GM21717 (cell line): ENCODE measurements around the gene MAP3K15.

Experiments
- ATAC-seq: cut with Tn5 transposase; IDR thresholded peaks from one replicate; pipeline ENCODE4 v1.9.1; 2021; ENCODE audit warnings: mild to moderate bottlenecking, moderate library complexity; ENCODE audit not compliant: unreplicated experiment

The MAP3K15 gene

DNA sequence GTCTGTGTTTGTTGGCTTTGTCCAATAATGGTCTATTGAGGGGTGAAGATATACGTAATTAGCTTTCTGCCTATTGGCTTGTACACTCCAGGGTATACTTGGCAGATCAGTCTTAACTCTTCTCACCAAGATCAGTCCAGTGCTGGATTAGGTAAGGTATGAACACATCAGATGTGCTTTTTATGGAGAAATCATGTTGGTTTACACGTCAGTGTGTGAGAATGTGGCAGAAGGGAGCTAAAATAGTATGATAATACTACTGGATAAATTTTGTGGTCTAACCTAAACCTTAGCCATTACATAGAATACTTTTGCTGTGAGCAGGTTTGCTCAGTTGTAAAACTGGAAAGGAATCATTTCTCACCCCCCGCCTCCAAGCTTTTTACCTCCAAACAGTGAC, 167.4 kb downstream of the MAP3K15 start:
- no peak for ATAC-seq

DNA sequence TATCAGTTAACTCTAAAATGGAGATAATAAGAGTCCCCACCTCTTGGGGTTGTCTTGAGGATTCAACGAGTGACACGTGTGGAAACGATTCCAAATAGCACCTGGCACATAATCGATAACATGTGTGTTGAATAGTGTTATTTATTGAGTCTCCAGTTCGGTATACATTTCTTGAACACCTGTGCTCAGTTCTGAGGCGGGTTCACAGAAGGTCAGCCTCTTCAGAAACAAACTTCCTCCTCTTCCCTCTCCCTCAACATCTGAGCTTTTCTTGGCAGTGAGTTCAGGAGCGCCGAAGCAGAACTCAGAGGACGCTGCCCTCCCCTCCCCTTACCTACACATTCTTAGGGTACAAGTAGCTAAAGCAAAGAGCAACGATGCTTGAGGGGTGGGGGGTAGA, 170.6 kb downstream of the MAP3K15 start:
- ATAC-seq: no peak

DNA sequence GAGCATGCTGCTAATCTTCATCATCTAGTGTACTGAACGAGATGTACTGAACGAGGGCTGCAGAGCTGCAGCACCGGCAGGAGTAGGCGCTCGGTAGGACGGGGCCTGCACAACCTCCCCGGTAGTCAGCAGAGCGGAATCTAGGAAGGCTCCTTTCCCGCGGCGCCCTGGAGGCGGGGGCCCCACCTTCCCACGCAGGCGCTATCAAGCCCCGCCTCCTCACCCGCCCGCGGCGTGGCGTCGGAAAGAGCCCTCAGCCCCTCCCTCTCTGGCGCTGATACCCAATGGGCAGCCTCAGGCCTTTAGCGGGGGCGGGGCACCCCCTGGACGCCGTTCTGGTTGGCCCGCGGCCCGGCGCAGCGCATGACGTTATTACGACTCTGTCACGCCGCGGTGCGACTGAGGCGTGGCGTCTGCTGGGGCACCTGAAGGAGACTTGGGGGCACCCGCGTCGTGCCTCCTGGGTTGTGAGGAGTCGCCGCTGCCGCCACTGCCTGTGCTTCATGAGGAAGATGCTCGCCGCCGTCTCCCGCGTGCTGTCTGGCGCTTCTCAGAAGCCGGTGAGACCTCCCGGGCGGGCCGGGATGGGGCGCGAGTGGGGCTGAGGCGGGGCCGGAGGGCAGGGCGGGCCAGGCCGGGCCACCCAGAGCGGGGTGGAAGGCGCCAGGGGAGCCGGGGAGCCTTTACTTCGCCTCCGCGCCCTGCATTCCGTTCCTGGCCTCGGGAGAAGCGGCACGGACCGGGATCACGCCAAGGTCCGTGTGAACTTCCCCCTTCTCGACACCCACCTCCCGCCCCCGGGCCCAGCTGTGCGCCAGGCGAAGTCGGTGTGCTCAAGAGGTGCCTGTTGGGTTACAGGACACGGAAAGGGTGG, 171.5 kb downstream of the MAP3K15 start, which contains the start of gene PDHA1:
Gene PDHA1 (plus strand): TSS at position 393 of the 874 bp plus-strand sequence. CDS start 111 bp downstream, at position 504.
- peak; percentile 98 for ATAC-seq

DNA sequence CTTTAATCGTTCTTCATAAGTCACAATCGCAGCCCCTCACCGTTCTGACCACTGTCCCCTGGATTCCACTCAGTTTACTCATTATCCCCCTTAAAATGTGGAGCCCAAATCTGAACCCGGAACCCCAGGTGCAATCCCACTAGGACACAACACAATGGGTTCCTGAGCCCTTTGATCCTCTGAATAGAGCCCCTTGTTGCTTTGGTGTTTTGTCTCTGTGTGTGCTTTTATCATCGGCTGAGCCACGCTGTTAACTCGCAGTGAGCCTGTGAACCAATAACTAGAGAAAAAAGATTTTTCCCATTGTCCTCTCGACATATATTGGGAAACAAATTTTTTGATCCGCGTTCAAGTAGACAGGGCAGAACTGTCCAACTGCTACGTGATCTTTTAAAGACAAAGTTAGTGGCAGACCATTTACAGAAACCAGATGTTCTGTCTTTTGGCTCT, 172.2 kb downstream of the MAP3K15 start:
- ATAC-seq: no peak

DNA sequence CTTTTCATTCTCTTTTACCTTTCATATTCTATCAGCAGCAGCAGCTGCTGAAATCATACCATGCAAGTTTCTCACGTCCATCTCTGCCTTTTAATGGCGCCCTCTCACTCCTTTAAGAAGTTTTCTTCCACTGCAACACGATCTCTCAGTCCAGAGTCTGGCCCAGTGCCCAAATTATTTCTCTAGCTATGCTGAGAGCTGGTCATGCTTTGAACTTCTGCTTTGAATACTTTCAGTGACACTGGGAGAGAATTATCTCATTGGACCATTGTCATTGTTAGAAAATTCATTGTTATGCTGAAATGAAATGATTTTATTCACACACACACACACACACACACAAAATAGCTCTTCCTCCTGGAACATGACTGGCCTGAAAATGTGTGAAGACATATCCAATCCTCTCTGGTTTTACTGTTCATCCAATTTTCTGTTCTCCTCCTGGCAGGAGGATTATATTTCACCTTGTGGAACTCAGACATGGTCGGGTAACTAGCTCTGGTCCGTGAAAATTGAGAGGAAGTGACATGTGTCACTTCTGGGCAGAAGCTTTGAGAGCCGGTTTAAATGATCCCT, 172.9 kb downstream of the MAP3K15 start:
- no peak for ATAC-seq

DNA sequence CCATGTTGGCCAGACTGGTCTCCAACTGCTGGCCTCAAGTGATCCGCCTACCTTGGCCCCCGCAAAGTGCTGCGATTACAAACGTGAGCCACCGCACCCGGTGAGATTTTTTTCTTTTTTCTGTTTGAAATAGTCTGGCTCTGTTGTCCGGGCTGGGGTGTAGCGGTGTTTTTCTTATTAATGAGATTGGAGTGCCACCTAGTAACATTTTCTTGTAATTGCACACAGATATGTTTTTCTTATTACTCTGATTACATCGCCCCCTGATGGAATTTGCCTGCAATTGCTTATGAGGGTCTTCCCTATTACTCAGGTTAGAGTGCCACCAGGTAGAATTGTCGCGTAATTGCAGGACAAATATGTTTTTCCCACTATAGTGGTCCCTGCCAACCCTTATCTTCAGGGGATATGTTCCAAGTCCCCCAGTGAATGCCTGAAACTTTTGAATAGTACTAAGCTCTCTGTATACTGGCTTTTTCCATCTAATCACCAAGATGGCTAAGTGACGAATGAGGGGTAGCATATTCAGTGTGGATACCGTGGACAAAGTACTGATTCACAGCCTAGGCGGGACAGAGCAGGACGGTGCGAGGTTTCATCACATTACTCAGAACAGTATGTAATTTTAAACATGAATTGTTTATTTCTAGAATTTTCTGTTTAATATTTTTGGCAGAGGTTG, 180.2 kb downstream of the MAP3K15 start:
- no peak for ATAC-seq

DNA sequence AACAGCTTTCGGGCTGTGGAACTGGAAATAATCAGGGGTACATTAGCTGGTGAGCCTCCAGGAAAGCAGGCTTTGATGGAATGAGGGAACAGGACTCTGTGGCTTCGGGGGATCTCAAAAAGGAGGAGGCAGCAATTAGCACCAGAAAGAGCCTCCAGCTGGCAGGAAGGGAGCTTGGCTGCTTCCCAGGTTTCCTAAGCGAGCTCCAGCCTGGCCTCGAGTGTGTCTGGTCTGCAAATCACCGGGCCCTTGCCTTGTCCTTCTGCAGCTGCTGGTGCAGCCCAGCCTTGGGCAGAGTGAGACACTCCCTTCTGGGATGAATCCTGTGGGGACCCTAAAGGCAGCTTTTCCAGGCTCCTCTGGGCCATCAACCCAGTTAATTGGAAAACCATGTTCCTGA, 182.3 kb downstream of the MAP3K15 start:
- no peak for ATAC-seq

DNA sequence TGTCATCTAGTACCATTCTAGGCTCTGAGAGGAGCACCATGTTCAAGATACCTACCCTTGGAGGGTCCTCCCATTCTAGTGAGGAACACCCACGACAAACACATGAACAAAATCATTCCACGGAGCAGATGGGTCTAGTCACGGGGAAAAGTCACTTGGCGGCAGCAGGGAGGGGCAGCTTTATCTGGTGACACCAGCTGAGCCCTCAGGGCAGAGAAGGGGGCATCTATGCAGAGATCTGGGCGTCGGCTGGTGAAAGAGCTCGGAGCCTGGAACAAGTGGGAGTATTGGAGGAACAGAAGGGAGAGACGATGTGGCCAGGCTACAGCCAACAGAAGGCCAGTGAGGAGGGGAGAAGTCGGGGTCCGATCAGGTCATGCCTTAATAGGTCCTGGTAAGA, 183.5 kb downstream of the MAP3K15 start:
- no peak for ATAC-seq

DNA sequence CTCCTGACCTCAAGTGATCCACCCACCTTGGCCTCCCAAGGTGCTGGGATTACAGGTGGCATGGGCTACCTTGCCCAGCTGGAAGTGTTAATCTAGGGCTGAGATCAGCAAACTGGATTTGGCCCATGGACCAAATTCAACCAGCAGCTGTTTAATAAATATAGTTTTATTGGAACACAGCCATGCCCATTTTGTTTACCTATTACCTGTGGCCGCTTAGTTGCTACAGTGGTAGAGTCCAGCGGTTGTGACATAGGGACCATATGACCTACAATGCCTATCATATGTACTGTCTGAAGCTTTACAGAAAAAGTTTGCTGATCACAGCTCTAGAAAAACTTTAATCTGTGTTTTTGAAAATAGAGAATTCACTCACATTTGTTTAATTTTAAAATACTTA, 188.7 kb downstream of the MAP3K15 start:
- no peak for ATAC-seq
